Ascending aorta (tissue), 2 donors: Measurements from ENCODE around the gene MAP3K7CL. TPM values are rescaled to one million over a fixed set of nuclear protein-coding genes. Genes with fewer than 3 reads are reported as not detected.

Experiments used
- DNase-seq, 2 donors: peaks; one replicate each; pipeline ENCODE4 v3.0.0-alpha.2; 2019; ENCODE audit warnings: low spot score in 2 of 2
- H3K27ac ChIP-seq, 2 donors: fragments of 200-600 bp; sonication (generic); one replicate each; pipeline ENCODE4 v1.5.1; 2016 to 2017; ENCODE audit warnings: mild to moderate bottlenecking in 1 of 2
- H3K27me3 ChIP-seq: fragments of 200-600 bp; sonication (generic); one replicate; pipeline ENCODE4 v1.5.1; 2017
- H3K36me3 ChIP-seq, 2 donors: fragments of 200-600 bp; sonication (generic); one replicate each; pipeline ENCODE4 v1.5.1; 2016
- H3K4me1 ChIP-seq, 2 donors: fragments of 200-600 bp; sonication (generic); one replicate each; pipeline ENCODE4 v1.5.1; 2016 to 2017; ENCODE audit warnings: mild to moderate bottlenecking in 1 of 2
- H3K4me3 ChIP-seq, 2 donors: fragments of 200-600 bp; sonication (generic); one replicate each; pipeline ENCODE4 v1.5.1; 2016 to 2017; ENCODE audit warnings: mild to moderate bottlenecking in 1 of 2
- H3K9me3 ChIP-seq, 2 donors: fragments of 200-600 bp; sonication (generic); one replicate each; pipeline ENCODE4 v1.5.1; 2016
- CTCF ChIP-seq, 3 experiments: fragments of 200-600 bp in 2 of 3; fragments of 450-650 bp in 1 of 3; sonication (generic) in 2 of 3; IDR thresholded peaks; one replicate each; pipeline ENCODE4 v1.5.1; 2016 to 2019; ENCODE audit warnings: antibody characterized with exemption in 3 of 3, mild to moderate bottlenecking in 1 of 3, moderate library complexity in 1 of 3
- intact Hi-C: fragments of 100-400 bp; cut with DNase I; formaldehyde crosslinking; loops from one replicate; pipeline ENCODE4 v1.15.1; 2023
- total RNA-seq: library from RNA; depleted of rRNA; stranded (reverse); fragments of >200 nt; gene quantifications from one replicate; pipeline ENCODE4 v1.1.0, GENCODE V29; 2016

Gene MAP3K7CL
- total RNA-seq, 1 donor from 2014 or later: 6.9 TPM

DNA sequence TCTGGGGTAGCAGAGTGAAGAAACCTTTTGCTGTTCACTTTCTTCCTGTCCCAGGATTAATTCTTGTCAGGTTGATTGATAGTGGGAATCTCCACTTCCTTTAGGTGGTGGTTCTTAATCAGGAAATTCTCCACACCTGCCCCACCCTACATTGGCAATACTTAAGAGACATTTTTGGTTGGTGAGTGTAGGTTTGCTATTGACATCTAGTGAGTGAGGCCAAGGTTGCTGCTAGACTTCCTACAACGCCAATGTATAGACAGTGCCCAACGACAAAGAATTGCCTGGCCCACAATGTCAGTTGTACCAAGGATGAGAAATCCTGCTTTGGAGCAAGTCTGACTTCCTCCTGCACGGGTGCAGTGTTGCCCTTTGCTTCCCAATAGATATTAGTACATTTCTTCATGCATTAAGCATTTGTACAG, 38.5 kb downstream of the MAP3K7CL start:
- DNase-seq: no peak
- no peak overlapping the region for H3K4me3 ChIP-seq
- H3K27me3 ChIP-seq: no peaks in the 10 kb centered on the region
- H3K9me3 ChIP-seq: no peaks in the 10 kb centered on the region
- H3K36me3 ChIP-seq: no peaks in the 10 kb centered on the region
- peaks cover 0 to 4% of the 10 kb centered on the region in 2 donors for H3K4me1 ChIP-seq
- H3K27ac ChIP-seq: no peak overlapping the region
- intact Hi-C loops: loop anchor here (10.0 kb wide), 1 partner anchor 174 kb away; the partner anchor contains the start of gene LTN1
- no peak for TF ChIP-seq CTCF (IDR thresholded peaks at IDR 0.05)

- no peak for TF ChIP-seq CTCF (IDR thresholded peaks at IDR 0.05)
- no peak overlapping the region for H3K27ac ChIP-seq
- no peaks in the 10 kb centered on the region for H3K27me3 ChIP-seq
- H3K9me3 ChIP-seq: no peaks in the 10 kb centered on the region
- H3K4me3 ChIP-seq: no peak overlapping the region
- peaks cover 0 to 13% of the 10 kb centered on the region in 2 donors for H3K4me1 ChIP-seq
- no peaks in the 10 kb centered on the region for H3K36me3 ChIP-seq
- intact Hi-C loops: no loop called here
- no peak for DNase-seq
These were observed 40.5 kb downstream of the MAP3K7CL start for GRCh38 chr21:29170944-29171343.

DNA sequence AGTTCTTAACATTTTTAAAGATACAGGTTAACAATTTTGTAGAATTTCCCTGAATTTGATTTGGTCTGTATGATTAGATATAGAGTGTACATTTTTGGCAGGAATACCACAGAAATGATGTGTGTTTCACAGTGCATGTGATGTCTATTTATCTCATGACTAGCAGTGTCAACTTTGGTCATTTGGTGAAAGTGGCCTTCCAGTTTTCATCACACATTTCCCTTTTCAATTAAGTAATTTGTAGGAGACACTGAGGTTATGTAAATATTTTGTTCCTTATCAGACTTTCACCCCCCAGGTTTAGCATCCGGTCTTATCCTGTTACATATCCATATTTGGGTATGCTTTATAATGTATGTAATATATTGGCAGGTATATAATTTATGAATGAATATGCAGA, 41.8 kb downstream of the MAP3K7CL start:
- Histone ChIP-seq H3K4me3 (no peak overlapping the region), H3K4me1 (peaks cover 0 to 16% of the 10 kb centered on the region in 2 donors), H3K36me3 (no peaks in the 10 kb centered on the region), H3K27ac (no peak overlapping the region), H3K27me3 (no peaks in the 10 kb centered on the region), H3K9me3 (no peaks in the 10 kb centered on the region)
- intact Hi-C loops: no loop called here
- DNase-seq: no peak
- no peak for TF ChIP-seq CTCF (IDR thresholded peaks at IDR 0.05)

GRCh38 chr21:29174607-29175013, 44.2 kb downstream of the MAP3K7CL start:
- H3K27me3 ChIP-seq: no peaks in the 10 kb centered on the region
- peak overlapping the region in 1 of 2 donors; percentile 39 for H3K4me3 ChIP-seq
- TF ChIP-seq CTCF (IDR thresholded peaks at IDR 0.05): no peak
- peak overlapping the region; percentile 25 to 50 for H3K27ac ChIP-seq
- no peak for DNase-seq
- no peaks in the 10 kb centered on the region for H3K9me3 ChIP-seq
- intact Hi-C loops: no loop called here
- H3K4me1 ChIP-seq: peaks cover 0 to 16% of the 10 kb centered on the region in 2 donors
- H3K36me3 ChIP-seq: no peaks in the 10 kb centered on the region

DNA sequence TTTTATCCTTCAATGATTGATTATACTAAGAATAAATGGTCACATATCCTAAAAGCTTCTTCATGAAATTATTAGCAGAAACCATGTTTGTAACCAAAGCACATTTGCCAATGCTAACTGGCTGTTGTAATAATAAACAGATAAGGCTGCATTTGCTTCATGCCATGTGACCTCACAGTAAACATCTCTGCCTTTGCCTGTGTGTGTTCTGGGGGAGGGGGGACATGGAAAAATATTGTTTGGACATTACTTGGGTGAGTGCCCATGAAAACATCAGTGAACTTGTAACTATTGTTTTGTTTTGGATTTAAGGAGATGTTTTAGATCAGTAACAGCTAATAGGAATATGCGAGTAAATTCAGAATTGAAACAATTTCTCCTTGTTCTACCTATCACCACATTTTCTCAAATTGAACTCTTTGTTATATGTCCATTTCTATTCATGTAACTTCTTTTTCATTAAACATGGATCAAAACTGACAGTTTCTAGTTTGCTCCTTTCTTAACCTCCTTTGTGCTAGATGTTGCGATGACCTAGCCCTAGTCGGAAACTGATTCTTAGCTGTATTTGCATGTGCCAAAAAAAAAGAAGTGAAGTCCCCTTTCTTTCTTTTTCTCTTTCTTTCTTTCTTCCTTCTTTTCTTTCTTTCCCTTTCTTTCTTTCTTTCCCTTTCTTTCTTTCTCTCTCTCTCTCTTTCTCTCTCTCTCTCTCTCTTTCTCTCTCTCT, 45.1 kb downstream of the MAP3K7CL start:
- peak overlapping the region; percentile 25 to 50 for H3K27ac ChIP-seq

More for the DNA sequence above, 45.1 kb downstream of the MAP3K7CL start:
- no peak for DNase-seq
- H3K4me3 ChIP-seq: peak overlapping the region; percentile 8 to 39
- no peaks in the 10 kb centered on the region for H3K27me3 ChIP-seq
- TF ChIP-seq CTCF (IDR thresholded peaks at IDR 0.05): no peak
- no peaks in the 10 kb centered on the region for H3K36me3 ChIP-seq
- intact Hi-C loops: no loop called here
- H3K9me3 ChIP-seq: no peaks in the 10 kb centered on the region
- H3K4me1 ChIP-seq: peaks cover 0 to 16% of the 10 kb centered on the region in 2 donors
